HEK293T (cell line): Measurements from ENCODE around the gene PDXK.

Experiments
- ARNT ChIP-seq: fragments of 450-650 bp; IDR thresholded peaks from 2 replicates; pipeline ENCODE4 v1.6.1; 2017; ENCODE audit warnings: mild to moderate bottlenecking
- BHLHE40 ChIP-seq: fragments of 450-650 bp; IDR thresholded peaks from 2 replicates; pipeline ENCODE4 v1.6.1; 2016; ENCODE audit warnings: mild to moderate bottlenecking, moderate library complexity, borderline replicate concordance
- ELF4 ChIP-seq: fragments of 450-650 bp; IDR thresholded peaks from 2 replicates; pipeline ENCODE4 v1.6.1; 2017; ENCODE audit warnings: antibody characterized with exemption
- FOXA1 ChIP-seq: fragments of 450-650 bp; IDR thresholded peaks from 2 replicates; pipeline ENCODE4 v1.6.1; 2016; ENCODE audit warnings: mild to moderate bottlenecking
- FOXK2 ChIP-seq: fragments of 450-650 bp; IDR thresholded peaks from 2 replicates; pipeline ENCODE4 v1.6.1; 2016; ENCODE audit warnings: mild to moderate bottlenecking
- FOXM1 ChIP-seq: fragments of 450-650 bp; IDR thresholded peaks from 2 replicates; pipeline ENCODE4 v1.6.1; 2017; ENCODE audit warnings: mild to moderate bottlenecking, borderline replicate concordance
- HDGF ChIP-seq: fragments of 450-650 bp; IDR thresholded peaks from 2 replicates; pipeline ENCODE4 v1.6.1; 2017; ENCODE audit warnings: antibody characterized with exemption, borderline replicate concordance
- L3MBTL2 ChIP-seq: fragments of 450-650 bp; conservative IDR thresholded peaks from 2 replicates; pipeline ENCODE4 v1.6.1; 2016; ENCODE audit warnings: mild to moderate bottlenecking
- LEF1 ChIP-seq: fragments of 450-650 bp; IDR thresholded peaks from 2 replicates; pipeline ENCODE4 v1.6.1; 2017; ENCODE audit warnings: mild to moderate bottlenecking, borderline replicate concordance
- SP1 ChIP-seq: fragments of 450-650 bp; IDR thresholded peaks from 2 replicates; pipeline ENCODE4 v1.6.1; 2017
- SUZ12 ChIP-seq: fragments of 450-650 bp; IDR thresholded peaks from 2 replicates; pipeline ENCODE4 v1.6.1; 2016; ENCODE audit warnings: mild to moderate bottlenecking
- TARDBP ChIP-seq: fragments of 450-650 bp; IDR thresholded peaks from 2 replicates; pipeline ENCODE4 v1.6.1; 2016
- ZNF384 ChIP-seq: fragments of 450-650 bp; IDR thresholded peaks from 2 replicates; pipeline ENCODE4 v1.6.1; 2016
- TF ChIP-seq, protein P1 (sequence below): fragments of 450-650 bp; IDR thresholded peaks from 2 replicates; pipeline ENCODE4 v1.6.1; 2016

DNA sequence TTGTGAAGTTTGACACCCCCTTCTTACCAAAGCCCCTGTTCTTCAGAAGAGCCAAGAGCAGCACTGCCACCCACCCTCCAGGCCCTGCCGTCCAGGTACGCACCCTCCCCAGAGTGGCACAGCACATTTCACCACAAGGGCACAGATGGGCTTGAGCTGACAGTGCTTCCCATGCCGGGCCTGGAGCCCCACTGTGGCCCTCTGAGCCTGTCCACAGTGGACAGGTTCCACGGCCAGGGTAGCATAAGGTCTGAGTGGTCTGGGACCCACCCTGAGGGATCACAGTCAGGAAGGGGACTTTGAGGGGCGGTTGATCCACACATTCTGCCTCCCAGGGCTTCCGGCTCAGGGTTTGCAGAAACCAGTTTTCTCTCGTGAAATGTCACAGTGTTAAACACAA is 28.6 kb upstream of the PDXK start:
- TF ChIP-seq TARDBP (no peak), FOXK2 (no peak), FOXA1 (no peak), L3MBTL2 (no peak), SP1 (no peak), FOXM1 (no peak), SUZ12 (no peak), ELF4 (no peak), ARNT (no peak), LEF1 (no peak), BHLHE40 (no peak), ZNF384 (no peak), HDGF (no peak)
- TF ChIP-seq, protein P1, sequence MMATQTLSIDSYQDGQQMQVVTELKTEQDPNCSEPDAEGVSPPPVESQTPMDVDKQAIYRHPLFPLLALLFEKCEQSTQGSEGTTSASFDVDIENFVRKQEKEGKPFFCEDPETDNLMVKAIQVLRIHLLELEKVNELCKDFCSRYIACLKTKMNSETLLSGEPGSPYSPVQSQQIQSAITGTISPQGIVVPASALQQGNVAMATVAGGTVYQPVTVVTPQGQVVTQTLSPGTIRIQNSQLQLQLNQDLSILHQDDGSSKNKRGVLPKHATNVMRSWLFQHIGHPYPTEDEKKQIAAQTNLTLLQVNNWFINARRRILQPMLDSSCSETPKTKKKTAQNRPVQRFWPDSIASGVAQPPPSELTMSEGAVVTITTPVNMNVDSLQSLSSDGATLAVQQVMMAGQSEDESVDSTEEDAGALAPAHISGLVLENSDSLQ, result no peak
